ENCODE data around the gene TNK2. TPM values are rescaled to one million over a fixed set of nuclear protein-coding genes. Genes with fewer than 3 reads are reported as not detected.

TNK2 gene
- total RNA-seq, 1 experiment from 2014 or later: 55.1 TPM

GRCh38 chr3:195854628-195855294 is 53.6 kb downstream of the TNK2 start:
- no peak overlapping the region for H3K4me3 ChIP-seq (replicated peaks in 1 of 2; ENCODE audit: low read depth in 1 of 2, low read length in 2 of 2)
- ChIA-PET CTCF (no interaction called here), RAD21 (ENCODE audit: low non-redundant PET in 1 of 2, low total read pairs in 2 of 2, uncharacterized antibody in 2 of 2, unreplicated experiment in 2 of 2) (no interaction called here), POLR2A (interaction anchor here (0.6 kb wide), 1 partner anchor 154 kb away, joined by 4 read pairs; no protein-coding TSS in a partner anchor)
- H3K4me1 ChIP-seq (ENCODE audit: control insufficient read depth in 1 of 2, insufficient read depth in 2 of 2, low read length in 2 of 2): peaks cover 0 to 10% of the 10 kb centered on the region in 2 experiments; a peak in 2 of 4 replicates
- H3K27me3 ChIP-seq (ENCODE audit: insufficient read depth, low read length): no peaks in the 10 kb centered on the region
- no peaks in the 10 kb centered on the region for H4K20me1 ChIP-seq (ENCODE audit: insufficient read depth)
- H3K9ac ChIP-seq (ENCODE audit: low read length): no peak overlapping the region
- BruUV-seq (replicated peaks): no TSS peak
- no peak overlapping the region for H2AFZ ChIP-seq (ENCODE audit: low read depth, low read length, poor library complexity, severe bottlenecking)
- H3K9me2 ChIP-seq (ENCODE audit: insufficient read depth): no peaks in the 10 kb centered on the region
- no peaks in the 10 kb centered on the region for H3K36me3 ChIP-seq (ENCODE audit: control insufficient read depth in 1 of 2, insufficient read depth in 2 of 2, low read length in 2 of 2)
- no peak overlapping the region for H3K27ac ChIP-seq (ENCODE audit: low read depth, low read length)
- no peak overlapping the region for H3K4me2 ChIP-seq (ENCODE audit: low read length)
- intact Hi-C loops (cut with micrococcal nuclease): no loop called here
- H3K9me3 ChIP-seq (ENCODE audit: control insufficient read depth in 1 of 2, insufficient read depth in 1 of 2, low read depth in 1 of 2, low read length in 2 of 2): no peaks in the 10 kb centered on the region
- DNase-seq (ENCODE audit: low read depth, low spot score) (no peak), ATAC-seq (no peak)
- no peaks in the 10 kb centered on the region for H3K79me2 ChIP-seq (ENCODE audit: insufficient read depth, low read length)
- TF ChIP-seq EZH2 (IDR thresholded peaks at IDR 0.05) (no peak), MAX (IDR thresholded peaks at IDR 0.05) (no peak), RAD21 (IDR thresholded peaks at IDR 0.05; ENCODE audit: low read depth) (no peak), CEBPB (IDR thresholded peaks at IDR 0.05; ENCODE audit: low read depth) (no peak), YY1 (IDR thresholded peaks at IDR 0.05; ENCODE audit: extremely low read depth, insufficient replicate concordance, low read depth, low read length) (no peak), ZBTB33 (IDR thresholded peaks at IDR 0.05; ENCODE audit: extremely low read depth, insufficient replicate concordance, low read length) (no peak), CBX3 (IDR thresholded peaks at IDR 0.05; ENCODE audit: low read depth) (no peak), EZH2phosphoT487 (IDR thresholded peaks at IDR 0.05; ENCODE audit: borderline replicate concordance) (no peak), EGR1 (IDR thresholded peaks at IDR 0.05; ENCODE audit: low read depth) (no peak), JUND (IDR thresholded peaks at IDR 0.05) (no peak)
- TF ChIP-seq, protein P1, sequence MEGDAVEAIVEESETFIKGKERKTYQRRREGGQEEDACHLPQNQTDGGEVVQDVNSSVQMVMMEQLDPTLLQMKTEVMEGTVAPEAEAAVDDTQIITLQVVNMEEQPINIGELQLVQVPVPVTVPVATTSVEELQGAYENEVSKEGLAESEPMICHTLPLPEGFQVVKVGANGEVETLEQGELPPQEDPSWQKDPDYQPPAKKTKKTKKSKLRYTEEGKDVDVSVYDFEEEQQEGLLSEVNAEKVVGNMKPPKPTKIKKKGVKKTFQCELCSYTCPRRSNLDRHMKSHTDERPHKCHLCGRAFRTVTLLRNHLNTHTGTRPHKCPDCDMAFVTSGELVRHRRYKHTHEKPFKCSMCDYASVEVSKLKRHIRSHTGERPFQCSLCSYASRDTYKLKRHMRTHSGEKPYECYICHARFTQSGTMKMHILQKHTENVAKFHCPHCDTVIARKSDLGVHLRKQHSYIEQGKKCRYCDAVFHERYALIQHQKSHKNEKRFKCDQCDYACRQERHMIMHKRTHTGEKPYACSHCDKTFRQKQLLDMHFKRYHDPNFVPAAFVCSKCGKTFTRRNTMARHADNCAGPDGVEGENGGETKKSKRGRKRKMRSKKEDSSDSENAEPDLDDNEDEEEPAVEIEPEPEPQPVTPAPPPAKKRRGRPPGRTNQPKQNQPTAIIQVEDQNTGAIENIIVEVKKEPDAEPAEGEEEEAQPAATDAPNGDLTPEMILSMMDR (IDR thresholded peaks at IDR 0.05 in 2 of 3, conservative IDR thresholded peaks at IDR 0.05 in 1 of 3; ENCODE audit: borderline replicate concordance in 1 of 3, insufficient read depth in 1 of 3, low read depth in 2 of 3, low read length in 2 of 3): no peak
- TF ChIP-seq, protein P2, sequence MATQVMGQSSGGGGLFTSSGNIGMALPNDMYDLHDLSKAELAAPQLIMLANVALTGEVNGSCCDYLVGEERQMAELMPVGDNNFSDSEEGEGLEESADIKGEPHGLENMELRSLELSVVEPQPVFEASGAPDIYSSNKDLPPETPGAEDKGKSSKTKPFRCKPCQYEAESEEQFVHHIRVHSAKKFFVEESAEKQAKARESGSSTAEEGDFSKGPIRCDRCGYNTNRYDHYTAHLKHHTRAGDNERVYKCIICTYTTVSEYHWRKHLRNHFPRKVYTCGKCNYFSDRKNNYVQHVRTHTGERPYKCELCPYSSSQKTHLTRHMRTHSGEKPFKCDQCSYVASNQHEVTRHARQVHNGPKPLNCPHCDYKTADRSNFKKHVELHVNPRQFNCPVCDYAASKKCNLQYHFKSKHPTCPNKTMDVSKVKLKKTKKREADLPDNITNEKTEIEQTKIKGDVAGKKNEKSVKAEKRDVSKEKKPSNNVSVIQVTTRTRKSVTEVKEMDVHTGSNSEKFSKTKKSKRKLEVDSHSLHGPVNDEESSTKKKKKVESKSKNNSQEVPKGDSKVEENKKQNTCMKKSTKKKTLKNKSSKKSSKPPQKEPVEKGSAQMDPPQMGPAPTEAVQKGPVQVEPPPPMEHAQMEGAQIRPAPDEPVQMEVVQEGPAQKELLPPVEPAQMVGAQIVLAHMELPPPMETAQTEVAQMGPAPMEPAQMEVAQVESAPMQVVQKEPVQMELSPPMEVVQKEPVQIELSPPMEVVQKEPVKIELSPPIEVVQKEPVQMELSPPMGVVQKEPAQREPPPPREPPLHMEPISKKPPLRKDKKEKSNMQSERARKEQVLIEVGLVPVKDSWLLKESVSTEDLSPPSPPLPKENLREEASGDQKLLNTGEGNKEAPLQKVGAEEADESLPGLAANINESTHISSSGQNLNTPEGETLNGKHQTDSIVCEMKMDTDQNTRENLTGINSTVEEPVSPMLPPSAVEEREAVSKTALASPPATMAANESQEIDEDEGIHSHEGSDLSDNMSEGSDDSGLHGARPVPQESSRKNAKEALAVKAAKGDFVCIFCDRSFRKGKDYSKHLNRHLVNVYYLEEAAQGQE (IDR thresholded peaks at IDR 0.05; ENCODE audit: low read depth): no peak

Data from HCT116 (cell line).